Large intestine (tissue), 3 donors: ENCODE results near the gene DNTTIP2. TPM values are rescaled to one million over a fixed set of nuclear protein-coding genes. Genes with fewer than 3 reads are reported as not detected.
"Not testable (repeated sequence)": the region's sequence is repeated elsewhere in the genome, so short reads cannot be mapped to it uniquely, and the experiment has no call there.

Experiments used
- DNase-seq, 2 donors: peaks; one replicate each; pipeline versions ENCODE4 v3.0.0 to v3.0.0-alpha.2; 2013
- H3K27ac ChIP-seq: one replicate; pipeline ENCODE4 v1.5.1; 2013; ENCODE audit warnings: low read length
- H3K27me3 ChIP-seq: 2 replicates; pipeline ENCODE4 v1.6.1; 2013; ENCODE audit warnings: low read length; ENCODE audit not compliant: control insufficient read depth, insufficient read depth
- H3K36me3 ChIP-seq: 2 replicates; pipeline ENCODE4 v1.6.1; 2013; ENCODE audit warnings: low read length; ENCODE audit not compliant: control insufficient read depth, insufficient read depth
- H3K4me1 ChIP-seq: one replicate; pipeline ENCODE4 v1.6.1; 2013; ENCODE audit warnings: low read length; ENCODE audit not compliant: control insufficient read depth, insufficient read depth
- H3K4me3 ChIP-seq: one replicate; pipeline ENCODE4 v1.5.1; 2013; ENCODE audit warnings: low read length
- H3K9me3 ChIP-seq: one replicate; pipeline ENCODE4 v1.6.1; 2013; ENCODE audit warnings: mild to moderate bottlenecking, low read depth, low read length, moderate library complexity; ENCODE audit not compliant: control insufficient read depth
- WGBS: methylation state at CpG from one replicate; pipeline ENCODE4 v1.1.5; 2013; ENCODE audit warnings: low lambda C conversion rate; ENCODE audit not compliant: insufficient coverage; 5-methylcytosine and 5-hydroxymethylcytosine counted together
- polyA plus RNA-seq: library from polyadenylated mRNA; unstranded; fragments of 120-200 nt; gene quantifications from one replicate; pipeline ENCODE4 v1.2.1, GENCODE V29; 2013

The DNTTIP2 gene
- polyA plus RNA-seq, 1 donor, result 47.1 TPM

- no peaks in the 10 kb centered on the region for H3K9me3 ChIP-seq
- DNase-seq, result peak; percentile 58 to 81
- H3K27ac ChIP-seq, result peak overlapping the region; percentile 97
- 8% methylated on average over 2 of the region's 8 CpGs for WGBS
- no peak overlapping the region for H3K4me3 ChIP-seq
- no peaks in the 10 kb centered on the region for H3K27me3 ChIP-seq
- peaks cover 15% of the 10 kb centered on the region for H3K4me1 ChIP-seq
- no peaks in the 10 kb centered on the region for H3K36me3 ChIP-seq
Measured at GRCh38 chr1:93844262-93845045, 34.6 kb downstream of the DNTTIP2 start.

DNA sequence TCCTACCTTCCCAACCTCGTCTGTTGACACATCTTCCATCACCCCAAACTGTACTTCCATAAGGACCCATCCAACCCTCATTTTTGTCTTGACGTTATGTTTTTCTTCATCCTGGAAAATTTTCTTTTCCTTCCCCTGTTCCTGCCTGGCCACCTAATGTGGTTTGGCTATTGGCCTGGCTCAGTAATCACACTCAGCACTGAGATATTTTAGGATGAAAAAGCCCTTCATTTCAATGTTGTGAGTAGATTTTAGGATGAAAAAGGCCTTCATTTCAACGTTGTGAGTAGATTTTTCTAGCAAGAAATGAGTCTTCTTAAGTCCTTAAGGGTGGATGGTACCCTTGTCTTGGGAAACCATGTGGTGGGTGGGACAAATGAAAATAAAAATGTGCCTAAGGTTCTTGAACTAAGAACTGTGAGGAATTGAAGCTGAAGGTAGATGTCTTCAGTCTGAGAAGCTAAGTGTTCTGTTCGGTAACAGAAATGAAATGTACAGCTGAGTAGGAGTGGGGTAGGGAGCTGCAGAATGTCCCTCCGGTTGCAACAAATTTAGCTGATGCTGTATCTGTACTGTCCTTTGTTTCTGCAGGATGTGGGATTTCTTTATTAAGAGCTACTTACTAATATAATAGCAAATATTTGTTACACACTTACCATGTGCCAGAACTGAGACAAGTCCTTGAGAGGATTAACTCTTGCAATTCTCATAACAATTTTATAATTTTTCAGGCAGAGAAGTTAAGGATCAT is 36.1 kb downstream of the DNTTIP2 start:
- Histone ChIP-seq H3K36me3 (no peaks in the 10 kb centered on the region), H3K4me1 (peaks cover 15% of the 10 kb centered on the region), H3K27ac (no peak overlapping the region), H3K27me3 (no peaks in the 10 kb centered on the region), H3K9me3 (no peaks in the 10 kb centered on the region), H3K4me3 (no peak overlapping the region)
- no CpG with 5 or more reads among the region's 5 CpGs for WGBS
- DNase-seq, result no peak

DNA sequence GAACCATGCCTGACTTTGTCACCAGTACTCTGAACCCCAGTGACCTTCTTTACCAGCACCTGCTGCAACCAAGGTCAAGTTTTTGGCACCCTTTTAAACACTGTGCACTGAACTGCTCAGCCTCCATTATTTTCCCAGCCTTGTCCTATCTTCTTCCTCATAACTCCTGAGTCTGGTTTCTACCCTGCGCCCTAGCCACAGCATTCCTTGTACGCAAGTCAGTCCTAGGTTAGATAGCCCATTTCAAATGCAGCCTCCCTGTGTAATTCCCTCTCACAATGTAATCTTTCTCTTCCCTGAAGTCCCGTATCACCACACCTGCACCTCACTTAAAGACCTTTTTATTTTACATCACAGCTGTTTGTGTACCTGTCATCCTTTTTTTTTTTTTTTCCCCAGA is 37.2 kb downstream of the DNTTIP2 start:
- Histone ChIP-seq H3K9me3 (no peaks in the 10 kb centered on the region), H3K36me3 (no peaks in the 10 kb centered on the region), H3K27me3 (no peaks in the 10 kb centered on the region), H3K4me1 (peaks cover 15% of the 10 kb centered on the region), H3K4me3 (no peak overlapping the region), H3K27ac (no peak overlapping the region)
- no peak for DNase-seq
- 100% methylated on average over 1 of the region's 3 CpGs for WGBS

DNA sequence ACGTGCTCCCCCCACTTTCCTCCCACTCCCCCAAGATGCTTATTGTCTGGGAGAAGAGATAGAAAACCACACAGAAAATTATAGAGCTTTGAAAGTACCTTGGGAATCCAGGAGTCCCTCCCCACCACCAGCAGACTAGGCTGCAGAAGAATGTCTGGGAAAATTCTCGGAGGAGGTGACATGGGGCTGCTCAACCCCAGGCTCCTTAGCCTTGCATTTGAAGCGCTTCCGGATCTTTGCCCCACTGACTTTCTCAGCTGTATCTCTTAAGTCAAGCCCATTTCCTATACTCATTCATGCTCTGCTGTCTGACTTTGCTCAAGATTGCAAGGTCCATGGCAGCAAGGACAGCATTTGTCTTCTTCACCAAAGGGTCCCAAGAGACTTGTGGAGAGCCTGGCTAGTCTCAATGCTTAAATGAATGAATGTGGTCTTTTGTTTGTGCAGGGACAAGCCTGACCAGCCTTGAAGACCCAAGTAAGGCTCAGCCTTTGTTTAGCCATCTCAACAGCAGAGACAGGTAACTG is 38.0 kb downstream of the DNTTIP2 start:
- H3K27ac ChIP-seq, result no peak overlapping the region
- peaks cover 15% of the 10 kb centered on the region for H3K4me1 ChIP-seq
- no CpG with 5 or more reads among the region's 4 CpGs for WGBS
- H3K27me3 ChIP-seq, result no peaks in the 10 kb centered on the region
- H3K36me3 ChIP-seq, result no peaks in the 10 kb centered on the region
- no peaks in the 10 kb centered on the region for H3K9me3 ChIP-seq
- H3K4me3 ChIP-seq, result no peak overlapping the region
- no peak for DNase-seq

DNA sequence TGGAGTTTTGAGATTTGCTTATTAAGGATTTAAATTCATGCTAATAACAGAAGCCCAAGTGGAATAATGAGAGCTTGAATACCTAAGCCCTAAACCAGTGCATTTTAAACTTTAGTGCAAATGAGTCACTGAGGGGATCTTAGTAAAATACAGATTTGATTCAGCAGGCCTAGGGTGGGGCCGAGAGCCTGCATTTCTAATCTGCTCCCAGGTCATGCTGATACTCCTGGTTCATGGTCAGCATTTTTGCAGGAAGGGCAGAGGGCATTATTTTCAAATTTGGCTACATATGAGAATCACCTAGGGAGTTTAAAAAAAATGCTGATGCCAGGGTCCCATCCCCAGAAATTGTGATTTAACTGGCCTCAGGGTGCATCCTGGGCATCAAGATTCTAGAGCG is 39.3 kb downstream of the DNTTIP2 start:
- Histone ChIP-seq H3K36me3 (no peaks in the 10 kb centered on the region), H3K9me3 (no peaks in the 10 kb centered on the region), H3K4me1 (peaks cover 7% of the 10 kb centered on the region), H3K27ac (no peak overlapping the region), H3K27me3 (no peaks in the 10 kb centered on the region), H3K4me3 (no peak overlapping the region)
- no peak for DNase-seq
- no CpG with 5 or more reads among the region's 2 CpGs for WGBS

DNA sequence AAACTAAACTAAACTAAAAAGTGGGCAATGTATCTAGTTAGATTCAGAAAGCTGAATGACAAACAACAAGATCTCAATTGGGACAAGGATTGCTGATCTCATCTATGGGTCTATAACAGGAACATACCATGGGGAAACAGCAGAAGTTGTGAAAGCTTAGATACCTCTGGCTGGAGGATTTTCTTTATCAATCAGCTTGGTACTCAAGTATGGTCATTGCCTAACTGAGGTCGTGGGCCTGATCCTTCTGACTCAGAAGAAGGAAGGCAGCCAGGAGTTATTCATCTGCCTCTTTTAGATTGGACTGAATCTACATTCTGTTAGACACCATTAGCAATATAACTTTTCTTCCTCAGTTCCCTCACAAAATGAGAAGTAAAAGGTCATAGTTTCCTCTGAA is 39.7 kb downstream of the DNTTIP2 start:
- Histone ChIP-seq H3K36me3 (no peaks in the 10 kb centered on the region), H3K4me1 (peaks cover 2% of the 10 kb centered on the region), H3K27me3 (no peaks in the 10 kb centered on the region), H3K27ac (no peak overlapping the region), H3K9me3 (no peaks in the 10 kb centered on the region), H3K4me3 (no peak overlapping the region)
- peak in 1 of 2 donors; percentile 14 for DNase-seq
- no CpG with 5 or more reads among the region's 1 CpG for WGBS

DNA sequence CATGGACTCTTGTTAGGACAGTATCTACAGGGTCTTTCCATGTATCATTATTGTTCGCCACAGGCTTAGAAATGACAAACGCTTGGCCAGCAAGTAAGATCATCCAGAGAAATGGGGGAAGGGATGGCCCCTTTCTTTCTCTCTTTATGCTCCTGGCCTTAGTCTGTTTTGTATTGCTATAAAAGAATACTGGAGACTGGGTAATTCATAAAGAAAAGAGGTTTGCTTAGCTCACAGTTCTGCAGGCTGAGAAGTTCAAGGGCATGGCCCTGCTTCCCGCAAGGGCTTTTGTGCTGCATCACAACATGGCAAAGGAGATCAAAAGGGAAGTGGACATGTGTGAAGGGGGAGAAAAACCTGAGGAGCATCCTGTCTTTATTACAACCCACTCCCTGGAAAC is 41.0 kb downstream of the DNTTIP2 start:
- H3K36me3 ChIP-seq, result no peaks in the 10 kb centered on the region
- no peak overlapping the region for H3K27ac ChIP-seq
- H3K4me3 ChIP-seq, result no peak overlapping the region
- no peaks in the 10 kb centered on the region for H3K4me1 ChIP-seq
- H3K9me3 ChIP-seq, result peaks cover 1% of the 10 kb centered on the region
- no peak for DNase-seq
- no CpG with 5 or more reads among the region's 3 CpGs for WGBS
- H3K27me3 ChIP-seq, result no peaks in the 10 kb centered on the region

DNA sequence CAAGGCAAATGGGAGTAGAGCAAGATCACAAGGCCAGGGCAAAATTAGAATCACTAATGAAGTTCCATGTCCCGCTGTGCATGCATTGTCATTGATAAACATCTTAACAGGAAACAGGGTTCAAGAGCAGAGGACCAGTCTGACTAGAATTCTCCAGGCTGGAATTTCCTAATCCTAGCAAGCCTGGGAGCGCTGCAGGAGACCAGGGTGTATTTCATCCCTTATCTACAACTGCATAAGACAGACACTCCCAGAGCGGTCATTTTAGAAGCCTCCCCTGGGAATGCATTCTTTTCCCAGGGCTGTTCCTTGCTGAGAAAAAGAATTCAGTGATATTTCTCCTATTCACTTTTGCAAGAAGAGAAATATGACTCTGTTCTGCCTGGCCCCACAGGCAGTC is 45.7 kb downstream of the DNTTIP2 start:
- H3K9me3 ChIP-seq, H3K27me3 ChIP-seq, DNase-seq, H3K4me1 ChIP-seq, H3K36me3 ChIP-seq, H3K27ac ChIP-seq, H3K4me3 ChIP-seq: not testable (repeated sequence)
- WGBS, result no CpG with 5 or more reads among the region's 3 CpGs

GRCh38 chr1:93829061-93829460 is 49.9 kb downstream of the DNTTIP2 start:
- DNase-seq, result no peak
- no peak overlapping the region for H3K4me3 ChIP-seq
- no peaks in the 10 kb centered on the region for H3K27me3 ChIP-seq
- no peaks in the 10 kb centered on the region for H3K4me1 ChIP-seq
- H3K9me3 ChIP-seq, result peaks cover 7% of the 10 kb centered on the region
- no peak overlapping the region for H3K27ac ChIP-seq
- no peaks in the 10 kb centered on the region for H3K36me3 ChIP-seq
- no CpG with 5 or more reads among the region's 4 CpGs for WGBS

DNA sequence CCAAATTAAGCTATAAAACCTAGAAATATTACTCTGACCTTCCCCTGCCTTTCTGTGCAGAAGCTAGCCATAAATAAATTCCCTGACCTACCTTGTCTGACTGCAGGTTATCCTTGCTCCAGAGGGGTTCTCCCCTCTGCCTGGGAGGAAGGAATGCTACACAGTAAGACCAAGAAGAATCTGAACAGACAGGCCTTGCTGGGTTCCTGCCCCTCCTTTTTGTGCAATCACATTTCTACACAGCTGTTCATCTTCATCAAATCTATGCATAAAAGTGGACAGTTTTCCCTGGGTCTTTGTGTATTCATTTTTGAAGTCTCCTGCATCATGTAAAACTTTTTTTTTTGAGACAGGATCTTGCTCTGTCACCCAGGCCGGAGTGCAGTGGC is 50.6 kb downstream of the DNTTIP2 start:
- no peaks in the 10 kb centered on the region for H3K4me1 ChIP-seq
- no peak for DNase-seq
- H3K27ac ChIP-seq, result no peak overlapping the region
- peaks cover 7% of the 10 kb centered on the region for H3K9me3 ChIP-seq
- H3K27me3 ChIP-seq, result no peaks in the 10 kb centered on the region
- no CpG with 5 or more reads among the region's 1 CpG for WGBS
- H3K36me3 ChIP-seq, result no peaks in the 10 kb centered on the region
- H3K4me3 ChIP-seq, result no peak overlapping the region
